CD4-positive, alpha-beta T cell treated with Interleukin-4 for 4 hours (primary cell): ENCODE results near the gene RFPL1.
"Not testable (repeated sequence)": the region's sequence is repeated elsewhere in the genome, so short reads cannot be mapped to it uniquely, and the experiment has no call there.

Experiments
- DNase-seq: peaks from one replicate; pipeline ENCODE4 v3.0.0-alpha.2; 2020

The RFPL1 gene

GRCh38 chr22:29438283-29438682 is at the start of gene RFPL1:
RFPL1 (plus strand) TSS chr22:29438583.
- not testable (repeated sequence) for DNase-seq

DNA sequence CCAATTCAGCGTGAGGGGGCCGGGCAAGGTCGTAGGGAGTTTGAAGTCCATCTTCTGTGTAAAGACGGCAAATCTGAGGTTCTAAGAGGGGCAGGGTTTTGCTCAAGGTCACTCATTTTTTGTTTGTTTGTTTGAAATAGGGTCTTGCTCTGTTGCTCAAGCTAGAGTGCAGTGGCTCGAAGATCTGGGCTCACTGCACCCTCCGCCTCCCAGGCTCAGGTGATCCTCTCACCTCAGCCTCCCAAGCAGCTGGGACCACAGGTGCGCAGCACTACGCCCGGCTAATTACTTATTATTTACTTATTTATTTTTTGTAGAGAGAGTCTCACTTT is 49.7 kb upstream of the RFPL1 start:
- no peak for DNase-seq

DNA sequence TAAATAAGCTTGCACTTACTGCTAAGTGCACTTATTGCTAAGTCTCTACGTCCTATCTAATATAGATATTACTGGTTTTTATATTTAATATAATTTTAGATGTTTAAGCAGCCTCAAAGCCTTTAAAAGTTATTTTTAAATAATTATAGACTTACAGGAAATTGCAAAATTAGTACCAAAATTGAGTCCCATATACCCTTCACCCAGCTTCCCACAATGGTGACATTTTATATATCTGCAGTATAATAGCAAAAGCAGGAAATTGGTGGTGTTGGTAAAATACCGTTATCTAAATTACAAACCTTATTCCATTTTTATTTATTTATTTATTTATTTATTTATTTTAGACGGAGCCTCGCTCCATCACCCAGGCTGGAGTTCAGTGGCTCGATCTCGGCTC is 48.1 kb upstream of the RFPL1 start:
- DNase-seq: no peak

DNA sequence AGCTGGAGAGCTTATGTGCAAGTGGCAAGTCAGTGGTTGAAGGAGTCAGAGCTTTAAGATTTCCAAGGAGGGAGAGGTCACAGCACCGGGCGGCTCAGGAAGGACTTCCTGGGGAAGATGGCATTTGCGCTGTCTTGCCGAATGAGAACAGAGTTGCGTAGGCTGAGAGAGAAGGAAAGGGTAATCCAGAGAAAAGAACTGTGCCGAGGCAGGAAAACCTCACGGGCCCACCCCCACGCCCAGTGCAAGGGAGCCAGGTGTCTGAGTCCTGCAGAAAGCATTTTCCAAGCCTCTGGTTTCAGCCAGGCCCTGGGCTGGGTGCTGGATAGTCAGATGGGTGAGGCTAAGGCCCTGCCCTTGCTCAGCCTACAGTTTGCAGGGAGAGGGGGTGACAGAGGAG is 46.8 kb upstream of the RFPL1 start:
- no peak for DNase-seq

DNA sequence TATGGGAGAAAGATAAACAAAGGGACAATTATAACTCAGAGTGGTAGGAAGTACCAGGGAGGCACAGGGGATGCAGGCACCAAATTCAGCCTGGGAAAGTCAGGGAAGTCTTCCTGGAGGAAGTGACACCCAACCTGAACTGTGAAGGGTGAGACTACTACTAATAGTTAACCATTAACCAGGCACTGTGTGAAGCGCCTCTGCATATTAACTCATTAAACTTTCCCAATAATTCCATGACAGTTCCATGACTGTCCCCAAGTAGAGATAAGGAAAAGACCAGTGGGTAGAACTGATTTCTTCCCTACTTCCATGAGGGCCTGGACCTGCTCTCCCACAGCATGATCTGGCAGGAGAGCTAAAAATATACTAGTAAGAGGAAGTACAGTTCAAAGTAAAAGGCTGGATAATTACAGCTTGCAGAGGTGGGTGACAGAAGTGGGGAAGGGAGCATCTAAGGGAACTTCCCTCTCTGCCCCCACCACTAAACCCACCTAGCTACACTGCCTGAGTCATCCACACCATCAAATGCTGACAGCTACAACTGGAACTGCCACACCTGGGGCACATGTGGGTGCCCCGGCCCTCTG is 45.3 kb upstream of the RFPL1 start:
- DNase-seq: no peak

DNA sequence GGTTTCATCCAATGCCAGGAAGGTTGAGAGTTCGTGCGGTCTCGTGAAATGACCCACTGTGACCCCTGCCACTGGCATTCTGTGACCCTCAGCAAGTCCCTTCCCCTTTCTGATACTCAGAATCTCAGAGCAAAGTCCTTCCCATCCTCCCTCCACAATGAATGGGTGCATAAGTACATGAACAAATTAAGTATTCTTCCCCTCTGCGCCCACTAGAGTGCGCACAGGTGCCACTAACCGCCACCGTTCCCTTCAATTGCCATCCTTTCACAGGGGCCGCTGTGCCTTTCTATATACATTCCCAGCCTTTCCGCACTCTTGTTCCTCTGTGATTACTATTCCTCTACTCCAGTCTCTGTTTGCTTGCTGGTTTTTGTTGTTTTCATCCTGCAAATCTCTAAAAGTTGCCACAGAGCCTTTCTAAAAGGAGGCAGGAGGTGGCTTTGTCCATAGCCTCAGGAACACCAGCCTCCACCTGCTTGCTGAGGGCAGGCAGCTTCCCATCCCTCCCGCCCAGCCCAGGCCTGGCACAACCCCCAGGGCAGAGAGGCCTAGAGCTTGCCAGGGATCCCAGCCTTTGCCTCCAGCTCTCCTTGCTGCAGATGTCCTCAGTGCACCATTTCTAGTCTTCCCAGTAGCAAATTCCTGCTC is 43.3 kb upstream of the RFPL1 start:
- DNase-seq: peak; percentile 70

DNA sequence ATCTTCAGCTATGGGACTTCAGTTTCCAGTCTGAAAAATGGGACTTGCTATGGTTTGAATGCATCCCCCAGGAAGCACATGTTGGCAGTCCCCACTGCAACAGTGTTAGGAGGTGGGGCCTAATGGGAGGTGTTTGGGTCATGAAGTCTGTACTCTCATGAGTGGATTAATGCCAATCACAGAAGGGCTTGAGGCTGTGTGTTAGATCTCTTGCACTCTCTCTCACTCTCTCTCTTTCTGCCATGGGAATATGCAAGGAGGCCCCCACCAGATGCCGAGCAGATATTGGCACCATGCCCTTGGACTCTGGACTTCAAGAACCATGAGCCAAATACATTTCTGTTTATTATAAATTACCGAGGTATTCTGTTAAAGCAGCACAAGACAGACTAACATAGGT is 42.3 kb upstream of the RFPL1 start:
- no peak for DNase-seq

DNA sequence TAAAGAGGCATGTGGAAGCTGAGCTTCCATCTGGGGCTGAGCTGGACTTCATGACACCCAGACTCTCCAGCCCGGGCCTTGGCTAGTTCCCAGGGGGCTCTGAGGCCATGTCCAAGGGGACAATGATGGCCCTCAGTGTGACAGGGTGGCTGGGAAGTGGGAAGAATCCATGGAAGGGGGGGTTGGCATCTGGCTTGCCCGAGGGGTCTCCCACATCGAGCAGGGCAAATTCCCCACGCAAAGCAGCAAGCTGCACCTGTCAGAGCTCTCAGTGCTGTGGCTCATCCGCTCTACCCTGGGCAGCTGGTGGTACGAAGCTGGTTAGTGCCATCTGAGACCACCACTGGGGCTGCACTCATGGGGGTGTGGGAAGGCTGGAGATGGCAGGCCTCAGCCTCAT is 40.6 kb upstream of the RFPL1 start:
- DNase-seq: no peak

DNA sequence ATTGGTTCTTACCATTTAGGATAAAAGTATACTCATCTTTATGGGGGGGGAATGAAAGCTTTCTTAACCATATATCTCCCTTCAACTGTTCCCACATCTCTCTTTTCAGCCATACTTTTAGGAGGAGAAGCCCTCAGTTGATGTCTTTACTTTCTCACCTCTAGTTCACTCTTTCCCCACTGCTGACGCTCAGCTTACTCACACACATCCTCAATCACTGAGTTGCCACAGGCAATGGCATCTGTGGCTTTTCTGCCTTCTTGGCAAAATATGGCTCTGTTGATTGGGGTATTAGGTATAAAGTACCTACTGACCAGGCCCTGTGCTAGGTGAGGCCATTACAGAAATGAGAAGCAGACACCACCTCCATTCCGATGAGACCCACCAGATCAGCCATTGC is 37.8 kb upstream of the RFPL1 start:
- DNase-seq: no peak

DNA sequence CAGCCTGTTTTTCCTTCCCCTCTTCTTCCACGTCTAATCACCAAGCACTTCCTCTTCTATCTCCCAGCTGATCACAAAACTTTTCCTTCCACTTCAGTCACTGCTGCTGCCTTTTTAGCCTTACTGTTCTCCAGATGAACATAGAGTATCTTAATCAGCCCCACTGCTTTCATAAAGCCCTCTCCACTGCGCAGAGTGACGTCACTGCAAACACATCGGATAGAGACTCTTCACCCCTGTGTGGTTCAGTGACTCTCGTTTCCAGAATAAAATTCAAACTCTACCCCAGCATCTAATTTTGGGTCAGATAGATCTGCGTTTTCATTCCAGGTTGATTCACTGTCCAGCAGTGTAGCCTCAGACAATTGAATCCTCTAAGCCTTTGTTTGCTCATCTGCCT is 36.8 kb upstream of the RFPL1 start:
- DNase-seq: not testable (repeated sequence)

GRCh38 chr22:29408940-29409339 is 29.4 kb upstream of the RFPL1 start:
- no peak for DNase-seq

GRCh38 chr22:29411569-29412211 is 26.7 kb upstream of the RFPL1 start:
- DNase-seq: not testable (repeated sequence)

DNA sequence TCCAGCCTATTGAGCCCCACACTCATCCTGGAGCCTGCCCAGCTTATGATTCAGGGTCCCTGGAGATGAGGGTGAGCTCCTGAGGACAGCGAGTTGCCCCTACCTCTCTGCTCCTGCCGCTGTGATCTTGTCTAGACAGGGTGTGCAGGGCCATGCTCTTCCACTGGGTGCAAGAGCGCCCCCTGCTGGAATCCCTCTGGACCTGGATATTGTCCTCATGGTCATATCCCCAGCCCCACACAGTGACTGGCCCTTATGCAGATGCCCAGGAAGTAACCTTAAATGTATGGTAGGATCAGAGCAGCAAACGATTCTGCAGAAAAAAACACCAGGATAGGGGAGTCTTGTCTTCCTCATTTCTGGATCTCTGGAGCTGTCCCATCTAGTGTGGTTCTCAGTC is 25.6 kb upstream of the RFPL1 start:
- not testable (repeated sequence) for DNase-seq

DNA sequence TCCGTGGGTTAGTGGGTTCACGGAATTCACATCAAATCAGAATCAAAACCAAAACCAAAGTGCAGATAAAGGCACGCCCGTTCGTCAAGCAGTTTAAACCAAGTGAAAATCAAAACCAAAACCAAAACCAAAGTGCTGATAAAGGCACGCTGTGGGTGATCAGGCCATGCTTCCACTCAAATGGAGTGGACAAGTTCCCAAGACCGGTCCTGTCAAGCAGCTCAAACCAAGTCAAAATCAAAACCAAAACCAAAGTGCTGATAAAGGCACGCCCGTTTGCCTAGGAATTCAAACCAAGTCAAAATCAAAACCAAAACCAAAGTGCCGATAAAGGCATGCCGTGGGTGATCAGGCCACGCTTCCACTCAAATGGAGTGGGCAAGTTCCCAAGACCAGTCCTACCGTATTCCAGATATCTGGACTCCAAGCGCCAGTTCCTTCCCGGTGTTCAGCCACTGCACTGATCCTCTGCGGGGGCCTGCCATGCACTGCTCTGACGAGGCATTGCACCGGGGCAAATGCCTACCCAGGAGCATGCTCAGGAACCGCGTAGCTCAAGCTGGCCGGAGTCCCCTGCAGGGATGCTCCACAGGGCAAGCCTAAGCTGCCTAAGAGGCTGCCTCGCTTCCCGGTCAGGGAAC is 23.3 kb upstream of the RFPL1 start:
- DNase-seq: peak; percentile 79

GRCh38 chr22:29418704-29419103 is 19.7 kb upstream of the RFPL1 start:
- DNase-seq: not testable (repeated sequence)

GRCh38 chr22:29426476-29426875 is 11.9 kb upstream of the RFPL1 start:
- DNase-seq: no peak

DNA sequence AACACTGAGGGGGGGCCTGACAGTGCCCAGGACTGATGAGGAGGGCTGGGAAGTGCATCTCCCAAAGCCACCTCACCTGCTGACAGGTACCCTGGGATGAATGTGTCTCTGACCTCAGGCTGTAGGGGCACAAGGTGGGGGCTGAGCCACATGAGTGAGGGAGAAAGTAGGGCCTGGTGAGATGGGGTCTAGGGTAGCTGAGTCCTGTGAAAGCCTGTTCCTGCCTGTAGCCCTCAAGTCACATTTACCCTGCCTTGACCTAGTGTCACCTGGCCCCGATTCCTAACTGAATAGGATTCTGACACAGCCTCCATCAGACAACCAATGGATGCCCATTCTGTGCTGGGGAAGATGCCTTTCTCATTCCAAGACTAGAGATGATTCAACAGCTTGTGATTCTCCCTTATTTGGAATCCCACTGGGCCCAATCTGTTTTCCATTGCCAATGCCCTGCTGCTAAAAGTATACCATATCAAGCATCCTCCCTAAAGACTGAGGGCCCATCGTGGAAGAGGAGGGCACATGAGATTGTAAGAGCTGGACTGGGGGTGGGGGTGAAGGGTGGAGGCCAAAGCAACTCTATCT is 11.1 kb upstream of the RFPL1 start:
- no peak for DNase-seq

DNA sequence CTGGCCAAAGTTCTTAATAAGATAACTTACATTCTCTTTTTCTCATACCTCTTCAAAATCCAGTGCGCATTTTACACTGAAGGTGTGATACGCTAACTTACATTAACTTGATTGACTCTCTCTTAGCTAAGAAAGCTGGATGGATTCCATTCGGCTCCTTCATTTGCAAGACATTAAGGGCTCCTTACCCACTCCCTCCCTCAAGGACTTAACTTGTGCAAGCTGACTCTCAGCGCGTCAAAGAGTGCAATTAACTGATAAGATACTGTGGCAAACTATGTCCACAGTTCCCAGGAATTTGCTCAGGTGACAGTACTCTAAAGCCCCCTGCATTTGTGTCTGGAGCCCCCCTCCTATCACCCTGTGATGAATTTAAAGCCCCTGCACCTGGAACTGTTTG is 6.4 kb upstream of the RFPL1 start:
- DNase-seq: no peak

GRCh38 chr22:29433856-29434255 is 4.5 kb upstream of the RFPL1 start:
- DNase-seq: no peak

DNA sequence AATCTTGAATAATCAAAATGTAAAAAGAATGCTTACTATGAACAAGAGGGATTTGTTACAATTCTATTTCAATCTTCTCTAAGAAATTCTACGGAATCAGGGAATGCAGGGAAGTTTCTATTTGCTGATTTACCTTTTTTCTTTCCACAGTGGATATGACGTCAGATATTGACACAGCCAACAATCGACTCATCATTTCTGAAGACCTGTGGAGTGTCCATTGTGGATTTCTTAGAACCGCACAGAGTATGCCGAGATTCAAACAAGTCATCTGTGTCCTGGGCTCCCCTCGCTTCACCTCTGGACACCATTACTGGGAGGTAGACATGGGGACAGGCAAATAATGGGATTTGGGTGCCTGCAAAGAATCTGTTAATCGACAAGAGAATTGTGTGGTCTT is 4.1 kb upstream of the RFPL1 start:
- no peak for DNase-seq

DNA sequence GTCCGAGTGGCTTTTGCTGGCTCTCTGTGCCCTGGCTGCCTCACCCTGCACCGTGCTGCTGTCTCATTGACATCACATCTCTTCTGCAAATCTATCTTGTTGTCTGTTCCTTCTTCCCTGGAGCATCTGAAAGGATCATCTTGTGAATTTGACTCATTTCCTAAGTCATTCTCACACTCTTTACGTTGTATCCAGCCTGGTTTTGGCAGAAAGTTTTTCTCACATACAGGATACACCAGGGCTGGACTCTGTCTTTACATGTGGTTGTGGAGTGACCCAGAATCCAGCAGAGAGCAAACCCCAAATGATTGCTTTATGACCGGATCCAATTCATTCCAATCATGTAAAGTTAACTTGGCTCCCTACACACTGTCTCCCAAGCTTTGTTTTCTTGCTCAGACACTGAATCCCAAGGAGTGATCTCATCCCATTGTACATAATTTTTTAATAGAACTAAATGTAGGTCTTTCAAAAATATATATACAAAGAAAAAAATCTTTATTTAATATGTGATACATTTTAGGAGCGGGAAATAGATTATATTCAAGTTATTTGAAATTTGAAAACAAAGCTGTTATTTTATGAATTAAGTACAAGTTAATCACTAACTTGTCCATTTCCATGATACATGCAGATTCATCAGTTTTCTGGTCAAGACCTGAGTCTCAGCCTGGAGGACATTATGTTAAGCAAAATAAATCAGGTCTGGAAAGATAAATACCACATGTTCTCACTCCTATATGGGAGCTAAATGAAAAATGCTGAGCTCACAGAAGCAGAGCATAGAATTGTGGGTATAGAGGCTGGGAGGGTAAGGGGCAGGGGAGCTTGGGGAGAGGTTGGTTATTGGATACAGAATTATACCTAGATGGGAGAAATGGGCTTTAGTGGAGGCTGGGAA is 2.9 kb upstream of the RFPL1 start:
- DNase-seq: no peak

DNA sequence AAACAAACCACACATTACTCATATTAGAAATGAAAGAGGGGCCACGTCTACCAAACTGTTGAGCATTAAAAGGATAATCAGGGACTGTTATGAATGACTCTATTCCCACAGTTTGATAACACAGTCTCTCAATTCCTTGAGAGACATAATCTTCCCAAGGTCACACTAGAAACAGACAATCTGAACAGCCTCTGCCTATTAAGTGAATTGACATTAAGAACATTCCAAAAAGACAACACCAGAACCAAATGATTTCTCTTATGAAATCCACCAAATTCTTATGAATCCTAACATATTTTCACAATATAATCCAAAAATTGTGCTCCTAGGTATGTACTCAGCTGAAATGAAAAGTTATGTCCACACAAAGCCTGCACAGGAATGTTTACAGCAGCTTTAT is 4.6 kb downstream of the RFPL1 start:
- DNase-seq: no peak

DNA sequence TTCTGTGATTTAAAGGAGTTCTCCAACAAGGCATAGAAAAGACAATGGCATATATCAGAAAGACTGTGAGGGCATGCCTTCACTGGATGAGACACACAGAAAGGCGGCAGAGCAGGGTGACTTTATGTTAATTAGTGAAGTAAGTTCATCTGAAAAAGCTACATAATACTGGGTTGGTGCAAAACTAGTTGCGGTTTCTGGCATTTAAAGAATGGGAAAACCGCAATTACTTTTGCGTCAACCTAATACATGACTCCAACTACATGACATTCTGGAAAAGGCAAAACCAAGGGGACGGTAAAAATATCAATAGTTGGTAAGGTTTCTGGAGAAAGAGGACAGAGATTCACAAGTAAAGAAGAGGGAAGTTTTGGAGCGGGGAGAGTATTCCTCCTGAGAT is 5.1 kb downstream of the RFPL1 start:
- DNase-seq: no peak
